ENCODE measurements around the gene ATRIP.
"Not testable (repeated sequence)": the region's sequence is repeated elsewhere in the genome, so short reads cannot be mapped to it uniquely, and the experiment has no call there.

GRCh38 chr3:48482822-48483221 is 36.3 kb downstream of the ATRIP start:
- not testable (repeated sequence) for TF ChIP-seq CTCF (IDR thresholded peaks at IDR 0.05; ENCODE audit: low read depth, low read length); POLR2A (IDR thresholded peaks at IDR 0.05; ENCODE audit: extremely low read depth, insufficient read length)

Data from NB4 (cell line).